ENCODE measurements around the gene SSMEM1.
"Not testable (repeated sequence)": the region's sequence is repeated elsewhere in the genome, so short reads cannot be mapped to it uniquely, and the experiment has no call there.

- not testable (repeated sequence) for TF ChIP-seq CTCF (IDR thresholded peaks at IDR 0.05; ENCODE audit: poor library complexity); EZH2 (IDR thresholded peaks at IDR 0.05; ENCODE audit: borderline replicate concordance); EZH2phosphoT487 (IDR thresholded peaks at IDR 0.05; ENCODE audit: low read depth, severe bottlenecking, unreplicated experiment)
Observed at GRCh38 chr7:130229981-130230380, 22.3 kb downstream of the SSMEM1 start.
